ENCODE results near the gene PSMG2. TPM values are rescaled to one million over a fixed set of nuclear protein-coding genes. Genes with fewer than 3 reads are reported as not detected.

PSMG2 gene
- total and polyA plus RNA-seq, 9 of the 15 experiments (the other 6 are each of a cell fraction or from before 2014, with no cell fraction given), result 59.9 to 271 (median 111) TPM

DNA sequence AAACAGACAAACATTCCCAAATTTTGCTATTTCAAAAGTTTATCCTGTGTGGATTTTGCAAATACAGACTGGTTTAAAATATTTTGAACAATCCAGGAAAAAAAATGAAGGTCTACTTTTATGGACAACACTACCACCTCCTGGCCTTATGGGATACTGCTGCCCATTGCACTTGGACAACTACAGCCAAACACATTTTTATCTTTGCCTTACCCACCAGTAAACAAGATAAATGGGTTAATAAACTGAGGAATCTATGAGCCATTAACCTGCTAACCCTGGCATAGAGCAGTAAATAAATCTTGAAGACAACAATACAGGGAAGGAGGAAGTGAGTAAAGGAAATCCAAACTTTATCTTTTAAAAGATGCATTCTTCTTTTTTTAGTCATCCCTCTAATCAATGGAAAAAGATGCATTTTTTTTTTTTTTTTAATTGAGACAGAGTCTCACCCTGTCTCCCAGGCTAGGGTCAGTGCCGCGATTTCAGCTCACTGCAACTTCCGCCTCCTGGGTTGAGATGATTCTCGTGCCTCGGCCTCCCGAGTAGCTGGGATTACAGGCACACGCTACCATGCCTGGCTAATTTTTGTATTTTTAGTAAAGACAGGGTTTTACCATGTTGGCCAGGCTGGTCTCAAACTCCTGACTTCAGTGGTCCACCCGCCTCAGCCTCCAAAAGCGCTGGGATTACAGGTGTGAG lies 42.8 kb upstream of the PSMG2 start (continued):
- TF ChIP-seq, protein P1, sequence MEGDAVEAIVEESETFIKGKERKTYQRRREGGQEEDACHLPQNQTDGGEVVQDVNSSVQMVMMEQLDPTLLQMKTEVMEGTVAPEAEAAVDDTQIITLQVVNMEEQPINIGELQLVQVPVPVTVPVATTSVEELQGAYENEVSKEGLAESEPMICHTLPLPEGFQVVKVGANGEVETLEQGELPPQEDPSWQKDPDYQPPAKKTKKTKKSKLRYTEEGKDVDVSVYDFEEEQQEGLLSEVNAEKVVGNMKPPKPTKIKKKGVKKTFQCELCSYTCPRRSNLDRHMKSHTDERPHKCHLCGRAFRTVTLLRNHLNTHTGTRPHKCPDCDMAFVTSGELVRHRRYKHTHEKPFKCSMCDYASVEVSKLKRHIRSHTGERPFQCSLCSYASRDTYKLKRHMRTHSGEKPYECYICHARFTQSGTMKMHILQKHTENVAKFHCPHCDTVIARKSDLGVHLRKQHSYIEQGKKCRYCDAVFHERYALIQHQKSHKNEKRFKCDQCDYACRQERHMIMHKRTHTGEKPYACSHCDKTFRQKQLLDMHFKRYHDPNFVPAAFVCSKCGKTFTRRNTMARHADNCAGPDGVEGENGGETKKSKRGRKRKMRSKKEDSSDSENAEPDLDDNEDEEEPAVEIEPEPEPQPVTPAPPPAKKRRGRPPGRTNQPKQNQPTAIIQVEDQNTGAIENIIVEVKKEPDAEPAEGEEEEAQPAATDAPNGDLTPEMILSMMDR (IDR thresholded peaks at IDR 0.05 in 2 of 3, conservative IDR thresholded peaks at IDR 0.05 in 1 of 3; ENCODE audit: insufficient read depth in 2 of 3, low read depth in 1 of 3, low read length in 3 of 3), result peak; percentile 65 to 93 (median 86)
- TF ChIP-seq, protein P2, sequence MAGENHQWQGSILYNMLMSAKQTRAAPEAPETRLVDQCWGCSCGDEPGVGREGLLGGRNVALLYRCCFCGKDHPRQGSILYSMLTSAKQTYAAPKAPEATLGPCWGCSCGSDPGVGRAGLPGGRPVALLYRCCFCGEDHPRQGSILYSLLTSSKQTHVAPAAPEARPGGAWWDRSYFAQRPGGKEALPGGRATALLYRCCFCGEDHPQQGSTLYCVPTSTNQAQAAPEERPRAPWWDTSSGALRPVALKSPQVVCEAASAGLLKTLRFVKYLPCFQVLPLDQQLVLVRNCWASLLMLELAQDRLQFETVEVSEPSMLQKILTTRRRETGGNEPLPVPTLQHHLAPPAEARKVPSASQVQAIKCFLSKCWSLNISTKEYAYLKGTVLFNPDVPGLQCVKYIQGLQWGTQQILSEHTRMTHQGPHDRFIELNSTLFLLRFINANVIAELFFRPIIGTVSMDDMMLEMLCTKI (IDR thresholded peaks at IDR 0.05; ENCODE audit: partially characterized antibody), result no peak
- TF ChIP-seq ZNF384 (IDR thresholded peaks at IDR 0.05; ENCODE audit: low read depth, low read length), result peak; percentile 80
- TF ChIP-seq, protein P3, sequence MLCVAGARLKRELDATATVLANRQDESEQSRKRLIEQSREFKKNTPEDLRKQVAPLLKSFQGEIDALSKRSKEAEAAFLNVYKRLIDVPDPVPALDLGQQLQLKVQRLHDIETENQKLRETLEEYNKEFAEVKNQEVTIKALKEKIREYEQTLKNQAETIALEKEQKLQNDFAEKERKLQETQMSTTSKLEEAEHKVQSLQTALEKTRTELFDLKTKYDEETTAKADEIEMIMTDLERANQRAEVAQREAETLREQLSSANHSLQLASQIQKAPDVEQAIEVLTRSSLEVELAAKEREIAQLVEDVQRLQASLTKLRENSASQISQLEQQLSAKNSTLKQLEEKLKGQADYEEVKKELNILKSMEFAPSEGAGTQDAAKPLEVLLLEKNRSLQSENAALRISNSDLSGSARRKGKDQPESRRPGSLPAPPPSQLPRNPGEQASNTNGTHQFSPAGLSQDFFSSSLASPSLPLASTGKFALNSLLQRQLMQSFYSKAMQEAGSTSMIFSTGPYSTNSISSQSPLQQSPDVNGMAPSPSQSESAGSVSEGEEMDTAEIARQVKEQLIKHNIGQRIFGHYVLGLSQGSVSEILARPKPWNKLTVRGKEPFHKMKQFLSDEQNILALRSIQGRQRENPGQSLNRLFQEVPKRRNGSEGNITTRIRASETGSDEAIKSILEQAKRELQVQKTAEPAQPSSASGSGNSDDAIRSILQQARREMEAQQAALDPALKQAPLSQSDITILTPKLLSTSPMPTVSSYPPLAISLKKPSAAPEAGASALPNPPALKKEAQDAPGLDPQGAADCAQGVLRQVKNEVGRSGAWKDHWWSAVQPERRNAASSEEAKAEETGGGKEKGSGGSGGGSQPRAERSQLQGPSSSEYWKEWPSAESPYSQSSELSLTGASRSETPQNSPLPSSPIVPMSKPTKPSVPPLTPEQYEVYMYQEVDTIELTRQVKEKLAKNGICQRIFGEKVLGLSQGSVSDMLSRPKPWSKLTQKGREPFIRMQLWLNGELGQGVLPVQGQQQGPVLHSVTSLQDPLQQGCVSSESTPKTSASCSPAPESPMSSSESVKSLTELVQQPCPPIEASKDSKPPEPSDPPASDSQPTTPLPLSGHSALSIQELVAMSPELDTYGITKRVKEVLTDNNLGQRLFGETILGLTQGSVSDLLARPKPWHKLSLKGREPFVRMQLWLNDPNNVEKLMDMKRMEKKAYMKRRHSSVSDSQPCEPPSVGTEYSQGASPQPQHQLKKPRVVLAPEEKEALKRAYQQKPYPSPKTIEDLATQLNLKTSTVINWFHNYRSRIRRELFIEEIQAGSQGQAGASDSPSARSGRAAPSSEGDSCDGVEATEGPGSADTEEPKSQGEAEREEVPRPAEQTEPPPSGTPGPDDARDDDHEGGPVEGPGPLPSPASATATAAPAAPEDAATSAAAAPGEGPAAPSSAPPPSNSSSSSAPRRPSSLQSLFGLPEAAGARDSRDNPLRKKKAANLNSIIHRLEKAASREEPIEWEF (CRISPR knock-in tag; IDR thresholded peaks at IDR 0.05), result 0 out of 2 replicates have a peak, but pooled peaks have one; percentile 24
- TF ChIP-seq MEF2D (tag; conservative IDR thresholded peaks at IDR 0.05; ENCODE audit: low read depth), result no peak
- TF ChIP-seq, protein P4, sequence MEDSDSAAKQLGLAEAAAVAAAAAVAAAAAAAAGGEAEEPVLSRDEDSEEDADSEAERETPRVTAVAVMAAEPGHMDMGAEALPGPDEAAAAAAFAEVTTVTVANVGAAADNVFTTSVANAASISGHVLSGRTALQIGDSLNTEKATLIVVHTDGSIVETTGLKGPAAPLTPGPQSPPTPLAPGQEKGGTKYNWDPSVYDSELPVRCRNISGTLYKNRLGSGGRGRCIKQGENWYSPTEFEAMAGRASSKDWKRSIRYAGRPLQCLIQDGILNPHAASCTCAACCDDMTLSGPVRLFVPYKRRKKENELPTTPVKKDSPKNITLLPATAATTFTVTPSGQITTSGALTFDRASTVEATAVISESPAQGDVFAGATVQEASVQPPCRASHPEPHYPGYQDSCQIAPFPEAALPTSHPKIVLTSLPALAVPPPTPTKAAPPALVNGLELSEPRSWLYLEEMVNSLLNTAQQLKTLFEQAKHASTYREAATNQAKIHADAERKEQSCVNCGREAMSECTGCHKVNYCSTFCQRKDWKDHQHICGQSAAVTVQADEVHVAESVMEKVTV (CRISPR knock-in tag; IDR thresholded peaks at IDR 0.05), result peak; percentile 89
- no peak for TF ChIP-seq RUNX1 (IDR thresholded peaks at IDR 0.05; ENCODE audit: low read depth)
- TF ChIP-seq CTBP1 (IDR thresholded peaks at IDR 0.05; ENCODE audit: borderline replicate concordance), result no peak
- no peak for TF ChIP-seq HMG20A (CRISPR knock-in tag; conservative IDR thresholded peaks at IDR 0.05)
- TF ChIP-seq ZZZ3 (IDR thresholded peaks at IDR 0.05), result no peak
- TF ChIP-seq, protein P5, sequence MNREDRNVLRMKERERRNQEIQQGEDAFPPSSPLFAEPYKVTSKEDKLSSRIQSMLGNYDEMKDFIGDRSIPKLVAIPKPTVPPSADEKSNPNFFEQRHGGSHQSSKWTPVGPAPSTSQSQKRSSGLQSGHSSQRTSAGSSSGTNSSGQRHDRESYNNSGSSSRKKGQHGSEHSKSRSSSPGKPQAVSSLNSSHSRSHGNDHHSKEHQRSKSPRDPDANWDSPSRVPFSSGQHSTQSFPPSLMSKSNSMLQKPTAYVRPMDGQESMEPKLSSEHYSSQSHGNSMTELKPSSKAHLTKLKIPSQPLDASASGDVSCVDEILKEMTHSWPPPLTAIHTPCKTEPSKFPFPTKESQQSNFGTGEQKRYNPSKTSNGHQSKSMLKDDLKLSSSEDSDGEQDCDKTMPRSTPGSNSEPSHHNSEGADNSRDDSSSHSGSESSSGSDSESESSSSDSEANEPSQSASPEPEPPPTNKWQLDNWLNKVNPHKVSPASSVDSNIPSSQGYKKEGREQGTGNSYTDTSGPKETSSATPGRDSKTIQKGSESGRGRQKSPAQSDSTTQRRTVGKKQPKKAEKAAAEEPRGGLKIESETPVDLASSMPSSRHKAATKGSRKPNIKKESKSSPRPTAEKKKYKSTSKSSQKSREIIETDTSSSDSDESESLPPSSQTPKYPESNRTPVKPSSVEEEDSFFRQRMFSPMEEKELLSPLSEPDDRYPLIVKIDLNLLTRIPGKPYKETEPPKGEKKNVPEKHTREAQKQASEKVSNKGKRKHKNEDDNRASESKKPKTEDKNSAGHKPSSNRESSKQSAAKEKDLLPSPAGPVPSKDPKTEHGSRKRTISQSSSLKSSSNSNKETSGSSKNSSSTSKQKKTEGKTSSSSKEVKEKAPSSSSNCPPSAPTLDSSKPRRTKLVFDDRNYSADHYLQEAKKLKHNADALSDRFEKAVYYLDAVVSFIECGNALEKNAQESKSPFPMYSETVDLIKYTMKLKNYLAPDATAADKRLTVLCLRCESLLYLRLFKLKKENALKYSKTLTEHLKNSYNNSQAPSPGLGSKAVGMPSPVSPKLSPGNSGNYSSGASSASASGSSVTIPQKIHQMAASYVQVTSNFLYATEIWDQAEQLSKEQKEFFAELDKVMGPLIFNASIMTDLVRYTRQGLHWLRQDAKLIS (CRISPR knock-in tag; IDR thresholded peaks at IDR 0.05), result no peak
- TF ChIP-seq ZNF57 (CRISPR knock-in tag; IDR thresholded peaks at IDR 0.05), result no peak

All from K562 (cell line).